A549 (cell line): ENCODE results near the gene CARS1. TPM values are rescaled to one million over a fixed set of nuclear protein-coding genes. Genes with fewer than 3 reads are reported as not detected.

Source experiments
- ATAC-seq, 2 experiments: fragments of 200-7000 bp in 1 of 2; fragments of >200 bp in 1 of 2; cut with Nextera tagmentation in 1 of 2; cut with Tn5 transposase in 1 of 2; 3 replicates each; pipeline versions ENCODE4 v1.8.0 to v1.9.1; 2018 to 2020; ENCODE audit warnings: mild to moderate bottlenecking in 1 of 2, moderate library complexity in 1 of 2
- CTCF ChIA-PET: fragments of 300-600 bp; sonication (Branson Sonifier 250); formaldehyde crosslinking; extraction: SDS; loops from one replicate; lab custom pipeline; 2021; ENCODE audit warnings: antibody characterized with exemption, inconsistent platforms; lab: Yijun Ruan, JAX
- POLR2A ChIA-PET: fragments of 350-600 bp; formaldehyde crosslinking; extraction: SDS; loops from one replicate; lab custom pipeline; 2021; ENCODE audit warnings: antibody characterized with exemption, inconsistent platforms; lab: Yijun Ruan, JAX
- DNase-seq, 2 experiments: peaks; one replicate each; pipeline versions ENCODE4 v3.0.0 to v3.0.0-alpha.2; 2011 to 2016; ENCODE audit warnings: low read depth in 1 of 2, low spot score in 1 of 2
- FAIRE-seq: peaks from 2 replicates; lab custom pipeline; 2011; peaks lifted over from hg19 to GRCh38; lab: Jason Lieb, UNC
- H3K27ac ChIP-seq, 2 experiments: fragments of >200 bp; sonication (Bioruptor Twin); formaldehyde crosslinking; 3 replicates each; pipeline ENCODE4 v1.5.1; 2016 to 2017
- H3K4me1 ChIP-seq: fragments of >200 bp; sonication (Bioruptor Twin); formaldehyde crosslinking; 3 replicates; pipeline ENCODE4 v1.6.1; 2016
- H3K4me2 ChIP-seq: fragments of >200 bp; sonication (Bioruptor Twin); formaldehyde crosslinking; 3 replicates; pipeline ENCODE4 v1.6.1; 2016
- H3K4me3 ChIP-seq: fragments of >200 bp; sonication (Bioruptor Twin); formaldehyde crosslinking; 3 replicates; pipeline ENCODE4 v1.5.1; 2016
- H3K9me3 ChIP-seq: fragments of >200 bp; sonication (Bioruptor Twin); formaldehyde crosslinking; 3 replicates; pipeline ENCODE4 v1.6.1; 2016
- CBX8 ChIP-seq: fragments of 200-600 bp; sonication (generic); IDR thresholded peaks from 2 replicates; pipeline ENCODE4 v1.6.1; 2016
- CEBPB ChIP-seq, 2 experiments: fragments of >200 bp in 1 of 2; sonication (Bioruptor Twin) in 1 of 2; formaldehyde crosslinking in 1 of 2; IDR thresholded peaks; 2 replicates each; pipeline ENCODE4 v1.6.1; 2012 to 2016
- EHF ChIP-seq: fragments of 250-450 bp; sonication (Bioruptor Pico); IDR thresholded peaks from 2 replicates; pipeline ENCODE4 v1.5.0; 2020; ENCODE audit warnings: mild to moderate bottlenecking
- ELK1 ChIP-seq: fragments of 150-350 bp; IDR thresholded peaks from 2 replicates; pipeline ENCODE4 v1.6.1; 2014; ENCODE audit warnings: low read depth, mild to moderate bottlenecking, low read length
- HOXB5 ChIP-seq: fragments of 250-450 bp; sonication (Bioruptor Pico); IDR thresholded peaks from 2 replicates; pipeline ENCODE4 v1.5.0; 2020; ENCODE audit warnings: mild to moderate bottlenecking, moderate library complexity
- MAX ChIP-seq: IDR thresholded peaks from 2 replicates; pipeline ENCODE4 v1.6.1; 2012
- MAZ ChIP-seq: fragments of 150-350 bp; IDR thresholded peaks from 2 replicates; pipeline ENCODE4 v1.6.1; 2014; ENCODE audit warnings: antibody characterized with exemption, low read depth, low read length, borderline replicate concordance
- PBX3 ChIP-seq: IDR thresholded peaks from 2 replicates; pipeline ENCODE4 v1.6.1; 2012
- POLR2AphosphoS2 ChIP-seq: conservative IDR thresholded peaks from 2 replicates; pipeline ENCODE4 v1.6.1; 2012; ENCODE audit warnings: low read length, improper control_type of control experiment, inconsistent platforms
- RAD21 ChIP-seq, 2 experiments: fragments of >200 bp in 1 of 2; sonication (Bioruptor Twin) in 1 of 2; formaldehyde crosslinking in 1 of 2; IDR thresholded peaks in 1 of 2; conservative IDR thresholded peaks in 1 of 2; 2 replicates in 1 of 2; 3 replicates in 1 of 2; pipeline ENCODE4 v1.6.1; 2012 to 2018; ENCODE audit warnings: inconsistent platforms in 1 of 2
- RNF2 ChIP-seq: fragments of 200-600 bp; sonication (generic); IDR thresholded peaks from 2 replicates; pipeline ENCODE4 v1.6.1; 2016; ENCODE audit warnings: low read depth, mild to moderate bottlenecking, antibody characterized with exemption, moderate library complexity, borderline replicate concordance
- SMC3 ChIP-seq: fragments of >200 bp; sonication (Bioruptor Twin); formaldehyde crosslinking; IDR thresholded peaks from 3 replicates; pipeline ENCODE4 v1.6.1; 2018; ENCODE audit warnings: inconsistent platforms
- TP53 ChIP-seq: fragments of 250-450 bp; sonication (Bioruptor Pico); IDR thresholded peaks from 2 replicates; pipeline ENCODE4 v1.5.0; 2021; ENCODE audit warnings: mild to moderate bottlenecking, moderate library complexity
- ZNF302 ChIP-seq: fragments of 250-450 bp; sonication (Bioruptor Pico); IDR thresholded peaks from 2 replicates; pipeline ENCODE4 v1.9.0; 2021; ENCODE audit warnings: inconsistent platforms, mild to moderate bottlenecking, moderate library complexity
- WGBS: methylation state at CpG from one replicate; pipeline ENCODE4 v1.1.6; 2017; ENCODE audit errors: missing lambda C conversion rate; 5-methylcytosine and 5-hydroxymethylcytosine counted together
- polyA plus RNA-seq, 4 experiments: library from polyadenylated mRNA; depleted of rRNA in 3 of 4; stranded (reverse); fragments of >200 nt; fragmentation: RNase III in 1 of 4; extraction: RNeasy Plus Mini Kit Qiagen cat#74134 plus additional on column Dnase treatment in 1 of 4; gene quantifications; 2 replicates in 3 of 4; 3 replicates in 1 of 4; pipeline ENCODE4 v1.2.3, GENCODE V29; 2011 to 2017
- TF ChIP-seq, protein P1 (sequence below): fragments of >200 bp; sonication (Bioruptor Twin); formaldehyde crosslinking; IDR thresholded peaks from 3 replicates; pipeline ENCODE4 v1.5.1; 2016
- TF ChIP-seq, protein P2 (sequence below): fragments of 200-600 bp; sonication (generic); IDR thresholded peaks from 2 replicates; pipeline ENCODE4 v1.6.1; 2016; ENCODE audit warnings: antibody characterized with exemption, mild to moderate bottlenecking, moderate library complexity

CARS1 gene
- polyA plus RNA-seq, 2 of the 4 experiments (the other 2 are of a cell fraction), result 52.7 to 130 TPM

DNA sequence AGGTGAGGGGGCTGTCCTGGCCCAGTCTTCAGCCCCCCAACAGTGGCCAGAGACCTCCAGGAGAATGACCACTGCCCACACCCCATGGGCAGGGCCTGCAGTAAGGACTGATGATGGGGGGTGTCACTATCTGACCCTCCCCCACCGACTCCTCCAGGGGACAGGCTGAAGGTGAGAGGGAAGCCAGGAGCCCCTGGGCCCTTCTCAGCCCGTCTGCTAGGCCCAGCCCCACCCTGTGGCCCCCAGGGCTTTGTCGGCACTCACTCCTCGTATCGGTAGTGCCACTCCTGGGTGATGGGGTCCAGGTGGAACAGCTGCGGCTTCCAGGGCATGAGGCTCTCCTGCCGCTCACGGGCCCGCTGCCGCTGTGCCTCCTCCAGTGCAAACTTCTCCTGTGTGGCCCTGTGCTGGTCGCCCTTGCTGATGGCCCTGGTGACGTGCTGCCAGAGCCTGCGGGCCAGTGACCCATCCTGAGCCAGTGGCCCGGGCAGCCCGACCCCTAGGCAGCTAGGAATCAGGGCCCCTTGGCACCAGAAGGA lies 35.4 kb upstream of the CARS1 start:
- POLR2A ChIA-PET, result no interaction called here
- Histone ChIP-seq H3K27ac (no peak overlapping the region), H3K4me2 (no peak overlapping the region), H3K4me3 (no peak overlapping the region), H3K4me1 (no peaks in the 10 kb centered on the region), H3K9me3 (no peaks in the 10 kb centered on the region)
- DNase-seq (no peak), ATAC-seq (no peak), FAIRE-seq (no peak)
- CTCF ChIA-PET, result interaction anchor here (0.7 to 8.1 kb wide), 22 partner anchors 9 to 561 kb away, joined by 3 to 210 read pairs (median 10); partner anchors contain the start of gene NAP1L4
- no peak for TF ChIP-seq POLR2AphosphoS2
- TF ChIP-seq HOXB5, result no peak
- WGBS, result 52% methylated on average over 4 of the region's 15 CpGs

- WGBS, result 44% methylated on average over 24 of the region's 27 CpGs
- no peak for FAIRE-seq
- ChIA-PET POLR2A (interaction anchor here (0.6 to 1.8 kb wide), 4 partner anchors 42 to 715 kb away, joined by 3 to 9 read pairs (median 4); partner anchors contain the start of genes CD81 and PHLDA2), CTCF (interaction anchor here (0.6 to 8.1 kb wide), 68 partner anchors 9 to 560 kb away, joined by 3 to 210 read pairs (median 5); partner anchors contain the start of genes CARS1, NAP1L4, OSBPL5 and PHLDA2)
- peak; percentile 78 to 93 for ATAC-seq
- TF ChIP-seq MAZ, result 0 out of 2 replicates have a peak, but pooled peaks have one; percentile 52
- TF ChIP-seq MAX, result peak; percentile 47; the same call in 1 of the 2 replicates
- TF ChIP-seq CBX8, result no peak
- TF ChIP-seq, protein P1, sequence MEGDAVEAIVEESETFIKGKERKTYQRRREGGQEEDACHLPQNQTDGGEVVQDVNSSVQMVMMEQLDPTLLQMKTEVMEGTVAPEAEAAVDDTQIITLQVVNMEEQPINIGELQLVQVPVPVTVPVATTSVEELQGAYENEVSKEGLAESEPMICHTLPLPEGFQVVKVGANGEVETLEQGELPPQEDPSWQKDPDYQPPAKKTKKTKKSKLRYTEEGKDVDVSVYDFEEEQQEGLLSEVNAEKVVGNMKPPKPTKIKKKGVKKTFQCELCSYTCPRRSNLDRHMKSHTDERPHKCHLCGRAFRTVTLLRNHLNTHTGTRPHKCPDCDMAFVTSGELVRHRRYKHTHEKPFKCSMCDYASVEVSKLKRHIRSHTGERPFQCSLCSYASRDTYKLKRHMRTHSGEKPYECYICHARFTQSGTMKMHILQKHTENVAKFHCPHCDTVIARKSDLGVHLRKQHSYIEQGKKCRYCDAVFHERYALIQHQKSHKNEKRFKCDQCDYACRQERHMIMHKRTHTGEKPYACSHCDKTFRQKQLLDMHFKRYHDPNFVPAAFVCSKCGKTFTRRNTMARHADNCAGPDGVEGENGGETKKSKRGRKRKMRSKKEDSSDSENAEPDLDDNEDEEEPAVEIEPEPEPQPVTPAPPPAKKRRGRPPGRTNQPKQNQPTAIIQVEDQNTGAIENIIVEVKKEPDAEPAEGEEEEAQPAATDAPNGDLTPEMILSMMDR, result peak; percentile 96
- TF ChIP-seq RAD21 (conservative IDR thresholded peaks at IDR 0.05 in 1 of 2, IDR thresholded peaks at IDR 0.05 in 1 of 2), result peak; percentile 90 to 92
- TF ChIP-seq EHF (CRISPR knock-in tag), result no peak
- TF ChIP-seq SMC3, result peak; percentile 95
- H3K4me1 ChIP-seq, result no peaks in the 10 kb centered on the region
- no peak overlapping the region for H3K4me2 ChIP-seq
- no peak overlapping the region for H3K4me3 ChIP-seq
- DNase-seq, result peak; percentile 83 to 89
- H3K27ac ChIP-seq, result no peak overlapping the region
- no peaks in the 10 kb centered on the region for H3K9me3 ChIP-seq
These were observed 34.8 kb upstream of the CARS1 start for GRCh38 chr11:3091846-3092602.

- WGBS, result 63% methylated on average over 12 of the region's 14 CpGs
- ATAC-seq (peak in 1 of 2 experiments; percentile 2; a peak in 2 of 6 replicates), FAIRE-seq (no peak), DNase-seq (no peak)
- no peaks in the 10 kb centered on the region for H3K9me3 ChIP-seq
- CTCF ChIA-PET, result interaction anchor here (0.6 to 8.1 kb wide), 69 partner anchors 10 to 559 kb away, joined by 3 to 210 read pairs (median 5); partner anchors contain the start of genes CARS1, NAP1L4, OSBPL5 and PHLDA2
- H3K27ac ChIP-seq, result no peak overlapping the region
- no peaks in the 10 kb centered on the region for H3K4me1 ChIP-seq
- H3K4me3 ChIP-seq, result no peak overlapping the region
- POLR2A ChIA-PET, result interaction anchor here (0.6 to 1.8 kb wide), 6 partner anchors 10 to 714 kb away, joined by 3 to 9 read pairs (median 4); partner anchors contain the start of genes CARS1, CD81 and PHLDA2
- H3K4me2 ChIP-seq, result no peak overlapping the region
- no peak for TF ChIP-seq TP53
- no peak for TF ChIP-seq RAD21 (conservative IDR thresholded peaks at IDR 0.05 in 1 of 2, IDR thresholded peaks at IDR 0.05 in 1 of 2)
- TF ChIP-seq, protein P2, sequence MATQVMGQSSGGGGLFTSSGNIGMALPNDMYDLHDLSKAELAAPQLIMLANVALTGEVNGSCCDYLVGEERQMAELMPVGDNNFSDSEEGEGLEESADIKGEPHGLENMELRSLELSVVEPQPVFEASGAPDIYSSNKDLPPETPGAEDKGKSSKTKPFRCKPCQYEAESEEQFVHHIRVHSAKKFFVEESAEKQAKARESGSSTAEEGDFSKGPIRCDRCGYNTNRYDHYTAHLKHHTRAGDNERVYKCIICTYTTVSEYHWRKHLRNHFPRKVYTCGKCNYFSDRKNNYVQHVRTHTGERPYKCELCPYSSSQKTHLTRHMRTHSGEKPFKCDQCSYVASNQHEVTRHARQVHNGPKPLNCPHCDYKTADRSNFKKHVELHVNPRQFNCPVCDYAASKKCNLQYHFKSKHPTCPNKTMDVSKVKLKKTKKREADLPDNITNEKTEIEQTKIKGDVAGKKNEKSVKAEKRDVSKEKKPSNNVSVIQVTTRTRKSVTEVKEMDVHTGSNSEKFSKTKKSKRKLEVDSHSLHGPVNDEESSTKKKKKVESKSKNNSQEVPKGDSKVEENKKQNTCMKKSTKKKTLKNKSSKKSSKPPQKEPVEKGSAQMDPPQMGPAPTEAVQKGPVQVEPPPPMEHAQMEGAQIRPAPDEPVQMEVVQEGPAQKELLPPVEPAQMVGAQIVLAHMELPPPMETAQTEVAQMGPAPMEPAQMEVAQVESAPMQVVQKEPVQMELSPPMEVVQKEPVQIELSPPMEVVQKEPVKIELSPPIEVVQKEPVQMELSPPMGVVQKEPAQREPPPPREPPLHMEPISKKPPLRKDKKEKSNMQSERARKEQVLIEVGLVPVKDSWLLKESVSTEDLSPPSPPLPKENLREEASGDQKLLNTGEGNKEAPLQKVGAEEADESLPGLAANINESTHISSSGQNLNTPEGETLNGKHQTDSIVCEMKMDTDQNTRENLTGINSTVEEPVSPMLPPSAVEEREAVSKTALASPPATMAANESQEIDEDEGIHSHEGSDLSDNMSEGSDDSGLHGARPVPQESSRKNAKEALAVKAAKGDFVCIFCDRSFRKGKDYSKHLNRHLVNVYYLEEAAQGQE, result no peak
- no peak for TF ChIP-seq PBX3
- no peak for TF ChIP-seq CEBPB (IDR thresholded peaks at IDR 0.05)
- no peak for TF ChIP-seq ELK1
- no peak for TF ChIP-seq CBX8
- TF ChIP-seq, protein P1, result no peak
- TF ChIP-seq RNF2, result no peak
- TF ChIP-seq ZNF302, result no peak
- no peak for TF ChIP-seq EHF (CRISPR knock-in tag)
- TF ChIP-seq MAZ, result no peak
These were observed 34.0 kb upstream of the CARS1 start for GRCh38 chr11:3091081-3091845.
